GM19395 (cell line): ENCODE measurements around the gene HPGDS.
"Not testable (repeated sequence)": the region's sequence is repeated elsewhere in the genome, so short reads cannot be mapped to it uniquely, and the experiment has no call there.

Experiments used
- ATAC-seq: cut with Tn5 transposase; IDR thresholded peaks from one replicate; pipeline ENCODE4 v1.9.1; 2021; ENCODE audit warnings: mild to moderate bottlenecking, moderate library complexity; ENCODE audit not compliant: unreplicated experiment

The HPGDS gene

DNA sequence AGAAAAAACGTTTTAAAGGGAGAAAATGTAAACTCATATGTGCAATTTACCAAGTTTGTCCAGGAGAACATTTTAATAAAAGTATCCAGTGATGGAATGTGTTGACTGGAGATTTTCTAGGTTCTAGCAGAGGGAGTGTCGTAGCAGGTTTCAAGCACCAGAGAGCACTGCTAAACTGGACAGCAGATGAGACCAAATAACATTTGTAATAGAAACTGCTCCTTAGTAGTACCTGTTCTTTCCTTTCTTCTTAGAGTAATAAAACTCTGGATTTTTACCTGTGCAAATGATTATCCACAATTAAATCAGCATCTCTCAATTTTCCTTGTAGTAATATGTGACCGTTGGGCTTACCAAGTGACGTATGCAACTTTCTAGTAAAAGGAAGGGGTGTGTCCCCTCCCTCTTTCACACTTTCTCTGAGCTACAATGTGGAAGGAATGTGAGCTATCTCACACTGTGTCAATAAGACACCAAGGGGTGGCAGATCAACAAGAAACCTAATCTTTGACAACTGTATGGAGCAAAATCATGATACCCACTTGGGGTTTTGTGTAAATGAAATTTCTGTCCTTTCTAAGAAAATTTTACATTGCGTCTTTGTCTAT is 9.5 kb downstream of the HPGDS start:
- ATAC-seq: no peak

DNA sequence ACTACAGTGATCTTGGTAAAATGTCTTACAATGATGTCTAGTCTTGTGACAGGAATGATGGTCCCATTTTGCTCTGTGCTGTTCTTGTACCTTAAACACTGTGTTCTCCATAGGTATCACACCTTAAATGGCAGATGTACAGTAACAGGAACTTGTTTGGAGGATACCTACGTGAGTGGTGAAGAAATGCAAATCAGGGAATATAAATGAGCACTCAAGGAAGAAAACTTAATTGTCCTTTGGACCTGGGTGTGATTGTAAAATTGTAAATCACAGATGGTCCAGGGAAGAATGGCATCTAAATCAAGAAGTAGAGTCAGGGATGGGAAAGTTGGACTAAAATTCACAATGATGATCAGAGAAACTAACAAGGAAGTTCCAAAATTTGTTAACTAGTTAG is 12.7 kb downstream of the HPGDS start:
- no peak for ATAC-seq

DNA sequence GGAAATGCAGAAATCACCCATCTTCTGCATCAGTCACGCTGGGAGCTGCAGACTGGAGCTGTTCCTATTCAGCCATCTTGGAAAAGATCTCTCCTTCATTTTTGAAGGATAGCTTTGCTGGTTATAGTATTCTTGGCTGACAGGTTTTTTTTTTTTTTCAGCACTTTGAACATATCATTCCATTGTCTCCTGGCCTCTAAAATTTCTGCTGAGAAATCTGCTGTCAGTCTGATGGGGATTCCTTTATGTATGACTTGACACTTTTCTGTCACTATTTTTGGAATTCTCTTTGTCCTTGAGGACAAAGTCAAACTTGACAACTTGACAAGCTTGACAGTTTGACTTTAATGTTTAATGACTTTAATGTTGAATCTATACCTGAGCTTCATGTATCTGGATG is 16.8 kb downstream of the HPGDS start:
- no peak for ATAC-seq

- not testable (repeated sequence) for ATAC-seq
Observed at GRCh38 chr4:94319927-94320326, 22.7 kb downstream of the HPGDS start.

GRCh38 chr4:94307231-94307871 is 35.3 kb downstream of the HPGDS start:
- ATAC-seq: no peak

DNA sequence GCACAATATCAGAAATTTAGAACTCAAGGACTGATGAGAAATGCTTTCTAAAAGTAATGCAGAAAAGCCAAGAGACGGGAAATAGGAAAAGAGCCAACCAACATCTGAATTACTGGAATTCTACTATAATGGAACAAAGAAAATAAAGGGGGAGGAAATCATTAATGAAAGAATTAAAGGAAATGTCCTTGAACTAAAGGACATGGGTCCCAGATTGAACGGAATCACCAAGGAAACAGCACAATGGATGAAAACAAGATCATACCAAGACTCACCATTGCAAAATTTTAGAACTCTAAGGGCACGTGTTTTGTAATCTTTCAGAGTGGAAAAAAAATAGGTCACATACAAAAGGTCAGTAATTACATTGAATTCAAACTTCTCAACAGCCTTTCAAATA is 35.9 kb downstream of the HPGDS start:
- no peak for ATAC-seq

DNA sequence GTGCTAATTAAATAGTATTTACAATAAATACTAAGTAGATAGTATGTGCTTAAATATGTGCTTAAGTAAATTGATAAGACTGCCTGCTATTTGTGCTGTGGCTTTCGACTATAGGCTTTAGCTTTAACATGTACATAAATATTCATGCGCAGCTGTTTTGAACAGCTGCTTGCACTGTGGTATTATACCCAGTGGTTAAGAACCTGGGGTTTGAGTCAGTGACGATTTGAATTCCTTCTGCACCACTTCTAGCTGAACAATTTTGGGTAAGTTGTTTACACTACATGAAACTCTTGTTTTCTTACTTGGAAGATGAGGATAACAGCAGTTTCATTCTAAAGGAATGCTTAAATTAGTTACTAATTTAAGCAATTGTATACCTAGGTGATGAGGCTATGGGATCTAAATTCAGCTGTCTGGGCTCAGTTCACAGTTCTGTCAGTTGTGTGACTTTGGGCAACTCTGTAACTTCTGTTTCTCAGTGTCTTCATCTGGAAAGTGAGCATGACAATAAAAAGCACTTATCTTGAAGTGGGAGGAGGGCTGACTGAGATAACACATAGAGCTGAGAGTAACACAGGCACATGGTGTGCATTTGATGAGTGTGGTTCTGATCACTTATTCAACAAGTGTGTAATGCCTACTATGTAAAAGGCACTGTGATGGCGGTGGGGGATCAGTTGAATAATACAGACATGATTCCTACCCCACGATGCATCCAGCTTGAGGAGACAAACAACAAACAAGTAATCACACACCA is 37.0 kb downstream of the HPGDS start:
- no peak for ATAC-seq

DNA sequence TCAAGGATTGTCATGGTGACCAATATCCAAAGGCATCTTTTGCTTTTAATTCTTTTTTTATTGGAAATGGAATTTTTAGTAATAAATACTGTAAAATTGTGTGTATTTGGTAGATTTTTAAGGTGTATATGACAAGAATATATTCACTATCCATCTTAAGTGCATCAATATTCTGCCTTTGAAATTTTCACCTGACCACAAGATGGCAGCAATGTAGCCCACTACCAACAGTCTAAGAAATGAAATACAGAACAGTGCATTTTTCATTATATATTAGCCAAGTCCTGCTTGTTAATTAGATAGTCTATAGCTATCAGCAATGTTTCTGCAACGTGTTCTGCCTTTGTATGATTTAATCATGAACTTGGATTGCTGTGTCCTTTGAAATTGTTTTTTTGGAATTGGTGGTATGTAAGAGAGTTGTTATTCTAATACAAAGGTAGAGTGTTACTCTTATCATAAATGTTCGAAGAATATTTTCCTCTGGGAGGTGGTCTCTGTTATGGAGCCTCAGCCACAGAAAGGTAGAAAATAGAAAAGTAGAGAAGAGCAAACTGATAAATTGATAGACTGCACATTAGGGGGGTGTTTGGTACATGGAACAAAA is 38.2 kb downstream of the HPGDS start:
- peak; percentile 81 for ATAC-seq

GRCh38 chr4:94302191-94302590 is 40.4 kb downstream of the HPGDS start:
- ATAC-seq: no peak

DNA sequence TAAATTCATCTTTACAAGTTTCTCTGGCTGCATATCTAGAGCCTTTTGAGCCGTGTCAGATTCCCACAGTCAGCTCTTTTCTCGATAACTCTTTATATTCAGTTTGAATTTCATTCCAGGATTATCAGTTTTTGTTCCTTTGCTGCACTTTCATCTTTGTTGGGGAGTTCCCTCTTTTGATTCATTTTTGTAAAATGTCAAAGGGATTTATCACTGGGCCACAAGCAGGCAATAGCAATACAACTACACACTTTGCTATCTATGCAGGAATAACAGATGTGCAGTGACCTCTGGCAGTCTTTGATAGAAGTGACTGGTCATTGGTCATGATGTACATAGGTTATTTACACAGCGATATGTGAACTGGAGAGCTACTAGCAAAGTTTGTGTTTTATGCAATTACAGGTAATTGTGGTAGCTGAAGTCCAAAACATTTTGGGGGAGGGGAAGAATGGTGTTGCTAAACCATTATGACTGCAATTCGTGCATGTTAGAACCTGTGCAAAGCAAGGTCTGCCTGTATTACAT is 43.8 kb downstream of the HPGDS start:
- ATAC-seq: no peak

DNA sequence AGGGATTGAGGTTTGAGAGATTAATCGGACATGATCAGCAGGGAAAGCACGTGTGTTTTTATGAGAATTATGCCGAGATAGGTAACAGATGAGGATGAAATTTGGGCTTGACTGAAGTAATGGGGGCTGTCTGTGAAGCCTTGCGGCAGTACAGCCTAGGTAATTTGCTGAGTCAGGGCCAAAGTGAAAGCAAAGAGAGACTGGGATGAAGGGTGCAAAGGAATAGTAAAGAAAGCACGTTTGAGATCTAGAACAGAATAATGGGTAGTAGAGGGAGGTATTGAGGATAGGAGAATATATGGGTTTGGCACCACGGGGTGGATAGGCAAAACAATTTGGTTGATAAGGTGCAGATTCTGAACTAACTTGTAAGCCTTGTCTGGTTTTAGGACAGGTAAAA is 47.2 kb downstream of the HPGDS start:
- ATAC-seq: not testable (repeated sequence)

- ATAC-seq: not testable (repeated sequence)
Observed at GRCh38 chr4:94293981-94294380, 48.7 kb downstream of the HPGDS start.

- no peak for ATAC-seq
Observed at GRCh38 chr4:94290245-94290644, 52.4 kb downstream of the HPGDS start.

DNA sequence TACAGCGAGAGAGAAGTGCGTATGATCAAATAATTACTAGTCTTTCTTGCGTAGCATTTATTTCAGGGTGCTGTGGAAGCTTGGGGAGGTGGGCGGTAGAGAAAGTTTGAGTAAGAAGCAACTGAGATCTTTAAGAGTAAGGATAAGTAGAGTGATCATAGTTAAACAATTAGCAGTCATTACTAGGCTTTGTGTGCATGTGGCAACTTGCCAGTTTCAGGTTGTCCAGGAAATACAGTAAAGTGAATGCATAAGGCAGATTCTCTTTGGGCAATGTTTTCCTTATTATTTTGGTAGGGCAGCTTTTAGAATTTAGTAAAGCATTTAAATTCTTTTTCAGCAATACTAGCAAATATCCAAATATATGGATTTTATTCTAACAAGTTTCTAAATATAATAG is 57.0 kb downstream of the HPGDS start:
- no peak for ATAC-seq

DNA sequence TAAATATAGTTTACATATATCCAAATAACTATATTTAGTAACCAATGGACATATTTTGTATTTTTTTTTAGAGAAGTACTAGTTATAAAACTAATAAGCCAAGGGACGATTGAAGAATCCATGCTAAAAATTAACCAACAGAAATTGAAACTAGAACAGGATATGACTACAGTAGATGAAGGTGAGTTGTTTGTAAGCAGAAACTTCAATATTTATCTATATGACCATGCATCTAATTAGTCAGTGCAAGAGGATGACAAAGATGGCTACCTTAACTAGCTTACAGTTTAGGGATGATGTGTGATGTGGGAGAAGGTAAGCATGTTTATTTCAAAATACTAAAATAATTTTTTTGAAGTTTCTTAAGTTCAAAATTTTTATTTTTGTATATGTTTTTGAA is 57.7 kb downstream of the HPGDS start:
- ATAC-seq: no peak

DNA sequence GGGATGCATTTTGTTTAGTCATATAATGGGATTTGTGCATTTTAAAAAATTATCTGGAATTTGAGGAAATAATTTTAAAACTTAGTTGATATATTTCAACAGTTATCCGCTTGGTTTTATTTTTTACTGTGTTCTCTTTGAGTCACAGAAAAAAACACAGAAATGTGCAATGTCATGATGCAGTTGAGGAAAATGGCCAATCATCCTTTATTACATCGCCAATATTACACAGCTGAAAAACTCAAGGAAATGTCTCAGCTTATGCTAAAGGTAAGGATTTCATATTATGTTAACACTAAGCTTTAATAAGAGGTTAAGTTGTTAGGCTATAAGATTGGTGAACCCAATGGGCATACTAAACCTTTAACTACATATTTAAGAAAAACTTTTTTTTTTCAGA is 63.9 kb downstream of the HPGDS start:
- no peak for ATAC-seq

GRCh38 chr4:94277534-94277933 is 65.1 kb downstream of the HPGDS start:
- no peak for ATAC-seq

GRCh38 chr4:94276204-94276603 is 66.4 kb downstream of the HPGDS start:
- ATAC-seq: no peak

DNA sequence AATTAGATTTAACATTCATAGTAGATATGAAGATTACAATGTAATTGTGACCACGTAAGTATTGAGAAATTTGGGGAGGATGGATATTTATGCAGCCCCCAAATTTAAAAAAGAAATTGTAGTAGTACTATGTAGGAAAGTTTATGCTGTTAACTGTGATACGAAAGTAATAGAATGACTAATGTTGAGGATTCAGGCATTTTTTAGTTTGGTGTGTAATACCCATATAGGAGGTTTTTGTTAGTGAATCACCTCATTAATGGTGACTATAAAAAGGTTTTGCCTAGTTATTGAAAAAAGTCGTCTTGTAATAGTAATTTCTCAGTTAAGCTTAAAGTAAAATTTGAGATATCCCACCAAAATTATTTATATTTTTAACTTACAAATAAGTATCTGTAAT is 67.7 kb downstream of the HPGDS start:
- ATAC-seq: no peak

DNA sequence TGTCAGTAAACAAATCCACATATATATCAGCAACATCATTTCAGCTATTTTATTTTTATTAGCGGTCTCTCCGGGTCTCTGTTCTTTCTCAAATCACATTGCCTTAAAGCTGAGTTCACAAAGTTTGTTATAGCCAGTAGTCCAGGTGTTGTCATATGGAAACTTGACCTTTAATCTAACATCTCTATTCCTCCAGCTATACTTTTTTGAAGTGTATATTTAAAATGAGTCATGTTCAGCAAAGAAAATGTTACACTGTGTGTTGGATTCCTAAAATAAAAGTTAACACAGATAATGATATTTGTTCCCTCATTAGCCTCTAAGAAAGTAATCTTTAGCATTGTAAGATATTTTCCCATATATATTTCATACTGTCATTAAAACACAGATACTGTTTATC is 71.4 kb downstream of the HPGDS start:
- no peak for ATAC-seq

DNA sequence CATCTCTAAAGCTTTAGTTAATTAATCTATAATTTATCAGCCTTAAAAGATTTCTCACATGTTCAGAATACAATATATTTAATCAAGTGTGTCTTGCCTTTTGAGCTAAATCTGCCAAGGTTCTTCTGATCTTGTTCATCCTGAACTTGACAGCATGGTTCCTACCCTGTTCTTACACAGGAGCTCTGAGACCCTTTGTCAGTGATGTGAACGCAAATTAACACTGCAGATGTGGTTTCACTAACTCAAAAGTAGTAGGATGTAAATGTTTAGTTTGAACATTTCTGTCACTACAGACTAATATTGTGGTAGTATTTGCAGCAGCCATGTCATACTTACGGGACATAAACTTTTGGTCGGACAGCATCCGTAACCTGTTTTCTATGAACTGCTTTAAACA is 75.6 kb downstream of the HPGDS start:
- no peak for ATAC-seq
